Loucy (cell line): ENCODE data around the gene AKAP17A.

Experiments used
- H2AFZ ChIP-seq: fragments of 200-600 bp; sonication (generic); 2 replicates; pipeline ENCODE4 v1.6.0; 2016; ENCODE audit warnings: antibody characterized with exemption, mild to moderate bottlenecking, low read length, moderate library complexity
- H3F3A ChIP-seq: fragments of 200-600 bp; 2 replicates; pipeline ENCODE4 v1.6.0; 2016; ENCODE audit warnings: antibody characterized with exemption, low read depth, mild to moderate bottlenecking
- H3K27me3 ChIP-seq: fragments of 200-600 bp; sonication (generic); 2 replicates; pipeline ENCODE4 v1.6.1; 2014; ENCODE audit warnings: low read length, mild to moderate bottlenecking; ENCODE audit not compliant: insufficient read depth, poor library complexity, severe bottlenecking
- H3K36me3 ChIP-seq: fragments of 200-600 bp; sonication (generic); 2 replicates; pipeline ENCODE4 v1.6.1; 2016; ENCODE audit warnings: low read length; ENCODE audit not compliant: insufficient read depth
- H3K4me1 ChIP-seq: fragments of 200-600 bp; sonication (generic); 2 replicates; pipeline ENCODE4 v1.5.1; 2014; ENCODE audit warnings: low read length, mild to moderate bottlenecking; ENCODE audit not compliant: insufficient read depth, poor library complexity, severe bottlenecking
- H3K4me2 ChIP-seq: fragments of 200-600 bp; sonication (generic); 2 replicates; pipeline ENCODE4 v1.6.0; 2014; ENCODE audit warnings: antibody characterized with exemption, low read length, low read depth, mild to moderate bottlenecking; ENCODE audit not compliant: poor library complexity, severe bottlenecking
- H3K4me3 ChIP-seq: fragments of 200-600 bp; sonication (generic); 2 replicates; pipeline ENCODE4 v1.5.1; 2014; ENCODE audit warnings: low read length, mild to moderate bottlenecking, mixed read lengths; ENCODE audit not compliant: poor library complexity, severe bottlenecking
- H3K79me2 ChIP-seq: fragments of 200-600 bp; sonication (generic); 2 replicates; pipeline ENCODE4 v1.6.1; 2014; ENCODE audit warnings: low read length; ENCODE audit not compliant: insufficient read depth
- H3K9ac ChIP-seq: fragments of 200-600 bp; sonication (generic); 2 replicates; pipeline ENCODE4 v1.6.0; 2014; ENCODE audit warnings: mild to moderate bottlenecking, low read depth, low read length, moderate library complexity; ENCODE audit not compliant: poor library complexity, severe bottlenecking
- H3K9me2 ChIP-seq: fragments of 200-600 bp; sonication (generic); replicated peaks from 2 replicates; pipeline ENCODE4 v1.6.1; 2016; ENCODE audit warnings: low read depth, low read length, mixed read lengths
- H3K9me3 ChIP-seq: fragments of 200-600 bp; sonication (generic); 2 replicates; pipeline ENCODE4 v1.6.1; 2014; ENCODE audit warnings: mild to moderate bottlenecking, antibody characterized with exemption, low read length, low read depth; ENCODE audit not compliant: insufficient read depth
- H4K20me1 ChIP-seq: fragments of 200-600 bp; sonication (generic); 2 replicates; pipeline ENCODE4 v1.6.0; 2014; ENCODE audit warnings: antibody characterized with exemption, low read length, mild to moderate bottlenecking; ENCODE audit not compliant: insufficient read depth, poor library complexity, severe bottlenecking
- CTCF ChIP-seq: fragments of 200-600 bp; sonication (generic); conservative IDR thresholded peaks from 2 replicates; pipeline ENCODE4 v1.5.1; 2014; ENCODE audit warnings: mild to moderate bottlenecking, antibody characterized with exemption, low read length
- EZH2phosphoT487 ChIP-seq: fragments of 200-600 bp; IDR thresholded peaks from 2 replicates; pipeline ENCODE4 v1.6.1; 2018; ENCODE audit warnings: antibody characterized with exemption, mild to moderate bottlenecking, moderate library complexity, borderline replicate concordance

Gene AKAP17A

GRCh38 chrX:1610736-1611135, 19.3 kb downstream of the AKAP17A start:
- no peaks in the 10 kb centered on the region for H4K20me1 ChIP-seq
- H3K36me3 ChIP-seq: no peaks in the 10 kb centered on the region
- H3K9ac ChIP-seq: no peak overlapping the region
- no peak overlapping the region for H2AFZ ChIP-seq
- H3K27me3 ChIP-seq: no peaks in the 10 kb centered on the region
- no peaks in the 10 kb centered on the region for H3F3A ChIP-seq
- H3K9me2 ChIP-seq: no peaks in the 10 kb centered on the region
- no peaks in the 10 kb centered on the region for H3K79me2 ChIP-seq
- no peaks in the 10 kb centered on the region for H3K9me3 ChIP-seq
- H3K4me1 ChIP-seq: no peaks in the 10 kb centered on the region
- no peak overlapping the region for H3K4me3 ChIP-seq
- no peak for TF ChIP-seq CTCF
- TF ChIP-seq EZH2phosphoT487: no peak
- no peak overlapping the region for H3K4me2 ChIP-seq

- H3K4me1 ChIP-seq: no peaks in the 10 kb centered on the region
- no peaks in the 10 kb centered on the region for H3K9me3 ChIP-seq
- no peak overlapping the region for H3K4me3 ChIP-seq
- H3K27me3 ChIP-seq: no peaks in the 10 kb centered on the region
- H2AFZ ChIP-seq: no peak overlapping the region
- H3K4me2 ChIP-seq: no peak overlapping the region
- no peak overlapping the region for H3K9ac ChIP-seq
- TF ChIP-seq CTCF (no peak), EZH2phosphoT487 (no peak)
- H3K79me2 ChIP-seq: no peaks in the 10 kb centered on the region
- no peaks in the 10 kb centered on the region for H3K36me3 ChIP-seq
- H3F3A ChIP-seq: no peaks in the 10 kb centered on the region
- no peaks in the 10 kb centered on the region for H3K9me2 ChIP-seq
- H4K20me1 ChIP-seq: no peaks in the 10 kb centered on the region
These were observed 21.4 kb downstream of the AKAP17A start for GRCh38 chrX:1612641-1613286.

GRCh38 chrX:1614927-1615326, 23.5 kb downstream of the AKAP17A start, which contains the start of gene ASMT:
ASMT (plus strand) TSS chrX:1615059; CDS start chrX:1615200, 141 bp downstream.
- Histone ChIP-seq H4K20me1 (no peaks in the 10 kb centered on the region), H3K4me3 (no peak within 1 kb of the TSS), H3K4me2 (no peak within 1 kb of the TSS), H2AFZ (no peak within 1 kb of the TSS), H3K27me3 (no peaks in the 10 kb centered on the region), H3K79me2 (no peaks in the 10 kb centered on the region), H3K9me2 (no peaks in the 10 kb centered on the region), H3K9me3 (no peaks in the 10 kb centered on the region), H3K36me3 (no peaks in the 10 kb centered on the region), H3K4me1 (no peaks in the 10 kb centered on the region), H3K9ac (no peak within 1 kb of the TSS), H3F3A (no peaks in the 10 kb centered on the region)
- TF ChIP-seq CTCF: no peak
- no peak for TF ChIP-seq EZH2phosphoT487
